ENCODE results near the gene SUPT4H1. TPM values are rescaled to one million over a fixed set of nuclear protein-coding genes. Genes with fewer than 3 reads are reported as not detected.

SUPT4H1 gene
- total and polyA plus RNA-seq, 9 of the 15 experiments (the other 6 are each of a cell fraction or from before 2014, with no cell fraction given), result 62.1 to 320 (median 117) TPM

DNA sequence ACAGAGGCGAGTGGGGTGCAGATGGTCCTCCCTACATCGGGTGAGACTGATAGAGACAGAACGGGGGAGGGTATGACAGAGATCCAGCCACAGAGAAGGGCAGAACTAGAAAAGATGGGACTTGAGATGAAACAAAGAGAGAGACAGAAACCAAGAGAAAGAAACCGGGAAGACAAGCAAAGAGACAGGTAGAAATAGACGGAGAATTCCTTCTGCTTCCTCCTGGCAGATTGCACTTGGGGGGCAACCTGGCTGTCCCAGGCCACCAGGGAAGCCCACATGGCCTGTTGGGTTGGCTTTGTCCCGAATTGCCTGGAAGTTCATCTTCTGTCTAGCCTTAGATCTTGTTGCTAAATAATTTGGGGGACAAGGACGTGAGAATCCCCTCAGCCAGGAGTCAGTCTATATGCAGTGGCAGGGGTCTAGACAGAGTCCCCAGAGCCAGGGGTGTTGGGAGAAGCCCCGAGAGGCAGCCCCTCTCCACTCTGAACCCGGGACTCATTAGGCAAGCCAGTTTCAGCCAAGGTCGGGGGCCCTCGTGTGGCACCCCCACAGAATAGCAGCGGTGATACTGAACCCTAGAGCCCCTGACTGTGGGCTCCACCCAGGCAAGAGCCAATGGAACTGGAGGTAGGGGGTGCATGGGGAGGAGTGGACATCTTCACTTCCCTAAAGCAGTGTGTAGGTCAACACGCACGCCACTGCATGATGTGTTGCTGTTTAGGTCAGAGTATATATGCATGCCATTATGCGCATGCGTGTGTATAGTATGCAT is 22.8 kb downstream of the SUPT4H1 start (continued):
- TF ChIP-seq, protein P1, sequence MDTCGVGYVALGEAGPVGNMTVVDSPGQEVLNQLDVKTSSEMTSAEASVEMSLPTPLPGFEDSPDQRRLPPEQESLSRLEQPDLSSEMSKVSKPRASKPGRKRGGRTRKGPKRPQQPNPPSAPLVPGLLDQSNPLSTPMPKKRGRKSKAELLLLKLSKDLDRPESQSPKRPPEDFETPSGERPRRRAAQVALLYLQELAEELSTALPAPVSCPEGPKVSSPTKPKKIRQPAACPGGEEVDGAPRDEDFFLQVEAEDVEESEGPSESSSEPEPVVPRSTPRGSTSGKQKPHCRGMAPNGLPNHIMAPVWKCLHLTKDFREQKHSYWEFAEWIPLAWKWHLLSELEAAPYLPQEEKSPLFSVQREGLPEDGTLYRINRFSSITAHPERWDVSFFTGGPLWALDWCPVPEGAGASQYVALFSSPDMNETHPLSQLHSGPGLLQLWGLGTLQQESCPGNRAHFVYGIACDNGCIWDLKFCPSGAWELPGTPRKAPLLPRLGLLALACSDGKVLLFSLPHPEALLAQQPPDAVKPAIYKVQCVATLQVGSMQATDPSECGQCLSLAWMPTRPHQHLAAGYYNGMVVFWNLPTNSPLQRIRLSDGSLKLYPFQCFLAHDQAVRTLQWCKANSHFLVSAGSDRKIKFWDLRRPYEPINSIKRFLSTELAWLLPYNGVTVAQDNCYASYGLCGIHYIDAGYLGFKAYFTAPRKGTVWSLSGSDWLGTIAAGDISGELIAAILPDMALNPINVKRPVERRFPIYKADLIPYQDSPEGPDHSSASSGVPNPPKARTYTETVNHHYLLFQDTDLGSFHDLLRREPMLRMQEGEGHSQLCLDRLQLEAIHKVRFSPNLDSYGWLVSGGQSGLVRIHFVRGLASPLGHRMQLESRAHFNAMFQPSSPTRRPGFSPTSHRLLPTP (IDR thresholded peaks at IDR 0.05; ENCODE audit: borderline replicate concordance, extremely low read depth, insufficient read length), result no peak
- TF ChIP-seq PYGO2 (tag; IDR thresholded peaks at IDR 0.05) (no peak), ZNF717 (CRISPR knock-in tag; IDR thresholded peaks at IDR 0.05) (peak; percentile 85), ZBTB1 (CRISPR knock-in tag; IDR thresholded peaks at IDR 0.05; ENCODE audit: borderline replicate concordance, low read depth) (no peak), TEAD2 (tag; IDR thresholded peaks at IDR 0.05) (no peak), ZNF668 (CRISPR knock-in tag; IDR thresholded peaks at IDR 0.05) (no peak), ZKSCAN3 (CRISPR knock-in tag; IDR thresholded peaks at IDR 0.05) (no peak), ZNF77 (CRISPR knock-in tag; IDR thresholded peaks at IDR 0.05) (peak; percentile 63; the same call in 1 of the 2 replicates), TBP (optimal IDR thresholded peaks at IDR 0.05; ENCODE audit: low read depth, low read length) (no peak), HDAC2 (IDR thresholded peaks at IDR 0.05) (no peak), STAT5A (IDR thresholded peaks at IDR 0.05; ENCODE audit: borderline replicate concordance, low read length) (0 out of 2 replicates have a peak, but pooled peaks have one; percentile 40), ZNF764 (CRISPR knock-in tag; IDR thresholded peaks at IDR 0.05; ENCODE audit: low read depth) (peak; percentile 58; the same call in 1 of the 2 replicates), CTBP1 (IDR thresholded peaks at IDR 0.05; ENCODE audit: borderline replicate concordance) (peak; percentile 66; the same call in 1 of the 2 replicates), STAG1 (CRISPR knock-in tag; IDR thresholded peaks at IDR 0.05; ENCODE audit: borderline replicate concordance) (no peak), ZSCAN32 (CRISPR knock-in tag; IDR thresholded peaks at IDR 0.05) (peak; percentile 79), RHOXF2B (CRISPR knock-in tag; conservative IDR thresholded peaks at IDR 0.05) (peak; percentile 93), RFX1 (IDR thresholded peaks at IDR 0.05) (no peak), ELF1 (tag; IDR thresholded peaks at IDR 0.05) (no peak)
- TF ChIP-seq, protein P2, sequence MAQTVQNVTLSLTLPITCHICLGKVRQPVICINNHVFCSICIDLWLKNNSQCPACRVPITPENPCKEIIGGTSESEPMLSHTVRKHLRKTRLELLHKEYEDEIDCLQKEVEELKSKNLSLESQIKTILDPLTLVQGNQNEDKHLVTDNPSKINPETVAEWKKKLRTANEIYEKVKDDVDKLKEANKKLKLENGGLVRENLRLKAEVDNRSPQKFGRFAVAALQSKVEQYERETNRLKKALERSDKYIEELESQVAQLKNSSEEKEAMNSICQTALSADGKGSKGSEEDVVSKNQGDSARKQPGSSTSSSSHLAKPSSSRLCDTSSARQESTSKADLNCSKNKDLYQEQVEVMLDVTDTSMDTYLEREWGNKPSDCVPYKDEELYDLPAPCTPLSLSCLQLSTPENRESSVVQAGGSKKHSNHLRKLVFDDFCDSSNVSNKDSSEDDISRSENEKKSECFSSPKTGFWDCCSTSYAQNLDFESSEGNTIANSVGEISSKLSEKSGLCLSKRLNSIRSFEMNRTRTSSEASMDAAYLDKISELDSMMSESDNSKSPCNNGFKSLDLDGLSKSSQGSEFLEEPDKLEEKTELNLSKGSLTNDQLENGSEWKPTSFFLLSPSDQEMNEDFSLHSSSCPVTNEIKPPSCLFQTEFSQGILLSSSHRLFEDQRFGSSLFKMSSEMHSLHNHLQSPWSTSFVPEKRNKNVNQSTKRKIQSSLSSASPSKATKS (CRISPR knock-in tag; IDR thresholded peaks at IDR 0.05), result peak; percentile 13; the same call in 1 of the 2 replicates
- TF ChIP-seq, protein P3, sequence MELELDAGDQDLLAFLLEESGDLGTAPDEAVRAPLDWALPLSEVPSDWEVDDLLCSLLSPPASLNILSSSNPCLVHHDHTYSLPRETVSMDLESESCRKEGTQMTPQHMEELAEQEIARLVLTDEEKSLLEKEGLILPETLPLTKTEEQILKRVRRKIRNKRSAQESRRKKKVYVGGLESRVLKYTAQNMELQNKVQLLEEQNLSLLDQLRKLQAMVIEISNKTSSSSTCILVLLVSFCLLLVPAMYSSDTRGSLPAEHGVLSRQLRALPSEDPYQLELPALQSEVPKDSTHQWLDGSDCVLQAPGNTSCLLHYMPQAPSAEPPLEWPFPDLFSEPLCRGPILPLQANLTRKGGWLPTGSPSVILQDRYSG (tag; conservative IDR thresholded peaks at IDR 0.05; ENCODE audit: low read depth), result 0 out of 2 replicates have a peak, but pooled peaks have one; percentile 35
- TF ChIP-seq, protein P4, sequence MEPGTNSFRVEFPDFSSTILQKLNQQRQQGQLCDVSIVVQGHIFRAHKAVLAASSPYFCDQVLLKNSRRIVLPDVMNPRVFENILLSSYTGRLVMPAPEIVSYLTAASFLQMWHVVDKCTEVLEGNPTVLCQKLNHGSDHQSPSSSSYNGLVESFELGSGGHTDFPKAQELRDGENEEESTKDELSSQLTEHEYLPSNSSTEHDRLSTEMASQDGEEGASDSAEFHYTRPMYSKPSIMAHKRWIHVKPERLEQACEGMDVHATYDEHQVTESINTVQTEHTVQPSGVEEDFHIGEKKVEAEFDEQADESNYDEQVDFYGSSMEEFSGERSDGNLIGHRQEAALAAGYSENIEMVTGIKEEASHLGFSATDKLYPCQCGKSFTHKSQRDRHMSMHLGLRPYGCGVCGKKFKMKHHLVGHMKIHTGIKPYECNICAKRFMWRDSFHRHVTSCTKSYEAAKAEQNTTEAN (CRISPR knock-in tag; IDR thresholded peaks at IDR 0.05), result 0 out of 2 replicates have a peak, but pooled peaks have one; percentile 16
